ENCODE measurements around the gene CAPN12. TPM values are rescaled to one million over a fixed set of nuclear protein-coding genes. Genes with fewer than 3 reads are reported as not detected.

Gene CAPN12
- total RNA-seq, 4 donors from 2014 or later, result 0.42 TPM; not detected in 3

- intact Hi-C loops (cut with DNase I; ENCODE audit: low total_unique reads) (loop anchor here (5.0 kb wide), 1 partner anchor 87 kb away; the partner anchor contains the start of gene ACTN4), in situ Hi-C loops (cut with MboI; ENCODE audit: low sequenced_read_pairs in 4 of 4) (loop anchor here in 2 of 4 donors (25.0 kb wide), 1 partner anchor 178 kb away; the partner anchor contains the start of gene CCER2 (in 2 of the 2))
- no peak overlapping the region for H3K4me3 ChIP-seq
These were observed 9.6 kb downstream of the CAPN12 start for GRCh38 chr19:38734426-38735256.

DNA sequence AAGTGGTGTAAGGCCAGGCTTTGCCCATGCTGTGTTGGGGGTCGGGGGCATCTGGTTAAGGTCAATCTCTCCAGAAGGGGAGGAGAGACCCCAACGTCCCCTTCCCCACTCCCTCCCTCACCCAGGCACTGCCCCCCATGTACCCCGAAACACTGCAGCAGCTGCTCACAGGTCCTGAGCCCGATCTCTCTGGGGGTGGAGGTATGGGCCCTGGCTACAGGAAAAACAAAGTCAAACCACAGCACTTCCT is 10.2 kb downstream of the CAPN12 start:
- peaks cover 0 to 11% (median 0%) of the 10 kb centered on the region in 3 donors for H3K27me3 ChIP-seq
- ATAC-seq (no peak), DNase-seq (no peak)
- intact Hi-C loops (cut with DNase I; ENCODE audit: low total_unique reads) (loop anchor here (5.0 kb wide), 1 partner anchor 87 kb away; the partner anchor contains the start of gene ACTN4), in situ Hi-C loops (cut with MboI; ENCODE audit: low sequenced_read_pairs in 4 of 4) (loop anchor here in 2 of 4 donors (25.0 kb wide), 1 partner anchor 178 kb away; the partner anchor contains the start of gene CCER2 (in 2 of the 2))
- H3K27ac ChIP-seq, result peak overlapping the region in 3 of 4 donors; percentile 52 to 68 (median 59)
- H3K4me1 ChIP-seq, result peaks cover 8 to 14% of the 10 kb centered on the region in 2 donors
- no peaks in the 10 kb centered on the region for H3K9me3 ChIP-seq
- H3K36me3 ChIP-seq, result peaks cover 0 to 18% of the 10 kb centered on the region in 2 donors
- H3K4me3 ChIP-seq, result no peak overlapping the region
- no peak for TF ChIP-seq POLR2A (IDR thresholded peaks at IDR 0.05)
- TF ChIP-seq, protein P1, sequence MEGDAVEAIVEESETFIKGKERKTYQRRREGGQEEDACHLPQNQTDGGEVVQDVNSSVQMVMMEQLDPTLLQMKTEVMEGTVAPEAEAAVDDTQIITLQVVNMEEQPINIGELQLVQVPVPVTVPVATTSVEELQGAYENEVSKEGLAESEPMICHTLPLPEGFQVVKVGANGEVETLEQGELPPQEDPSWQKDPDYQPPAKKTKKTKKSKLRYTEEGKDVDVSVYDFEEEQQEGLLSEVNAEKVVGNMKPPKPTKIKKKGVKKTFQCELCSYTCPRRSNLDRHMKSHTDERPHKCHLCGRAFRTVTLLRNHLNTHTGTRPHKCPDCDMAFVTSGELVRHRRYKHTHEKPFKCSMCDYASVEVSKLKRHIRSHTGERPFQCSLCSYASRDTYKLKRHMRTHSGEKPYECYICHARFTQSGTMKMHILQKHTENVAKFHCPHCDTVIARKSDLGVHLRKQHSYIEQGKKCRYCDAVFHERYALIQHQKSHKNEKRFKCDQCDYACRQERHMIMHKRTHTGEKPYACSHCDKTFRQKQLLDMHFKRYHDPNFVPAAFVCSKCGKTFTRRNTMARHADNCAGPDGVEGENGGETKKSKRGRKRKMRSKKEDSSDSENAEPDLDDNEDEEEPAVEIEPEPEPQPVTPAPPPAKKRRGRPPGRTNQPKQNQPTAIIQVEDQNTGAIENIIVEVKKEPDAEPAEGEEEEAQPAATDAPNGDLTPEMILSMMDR (IDR thresholded peaks at IDR 0.05 in 4 of 5, conservative IDR thresholded peaks at IDR 0.05 in 1 of 5), result no peak

More at GRCh38 chr19:38734426-38735256, 9.6 kb downstream of the CAPN12 start:
- peaks cover 0 to 11% (median 0%) of the 10 kb centered on the region in 3 donors for H3K27me3 ChIP-seq
- TF ChIP-seq, protein P1 (IDR thresholded peaks at IDR 0.05 in 4 of 5, conservative IDR thresholded peaks at IDR 0.05 in 1 of 5), result no peak
- no peak for TF ChIP-seq POLR2A (IDR thresholded peaks at IDR 0.05)
- H3K36me3 ChIP-seq, result peaks cover 0 to 12% of the 10 kb centered on the region in 2 donors
- no peaks in the 10 kb centered on the region for H3K9me3 ChIP-seq
- ATAC-seq (no peak), DNase-seq (no peak)
- peak overlapping the region; percentile 52 to 68 (median 60) for H3K27ac ChIP-seq
- H3K4me1 ChIP-seq, result peaks cover 8 to 14% of the 10 kb centered on the region in 2 donors

DNA sequence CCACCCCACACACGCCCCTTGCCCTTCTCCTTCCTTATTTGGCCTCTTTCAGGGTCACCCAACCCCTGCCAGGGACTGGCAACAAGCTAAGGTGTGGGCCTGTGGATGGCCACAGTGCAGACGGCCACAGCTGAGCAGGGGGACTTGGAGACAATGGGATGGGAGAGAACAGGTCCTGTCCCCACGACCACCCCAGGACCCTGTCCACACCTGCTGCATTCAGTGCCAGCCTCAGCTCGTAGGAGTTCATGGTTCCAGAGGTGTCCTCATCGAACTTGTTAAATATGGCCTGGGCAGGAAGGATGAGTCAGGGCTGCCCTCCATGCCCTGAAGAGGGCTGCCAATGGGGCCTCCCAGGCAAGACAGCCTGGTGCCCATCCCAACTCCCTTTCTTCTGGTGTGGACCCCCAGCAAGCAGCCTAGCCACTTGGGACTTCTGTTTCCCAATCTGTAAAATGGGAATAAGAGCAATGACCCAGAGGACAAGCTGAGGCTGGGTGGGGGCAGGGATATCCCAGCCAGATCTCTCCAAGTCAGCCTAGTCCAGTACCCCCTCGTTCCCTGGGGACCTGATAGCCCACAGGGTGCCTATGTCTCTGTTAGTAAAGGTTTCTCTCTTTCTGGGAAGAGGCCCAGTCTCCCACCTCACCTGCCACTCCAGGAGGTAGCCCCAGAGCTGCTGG is 10.6 kb downstream of the CAPN12 start:
- intact Hi-C loops (cut with DNase I; ENCODE audit: low total_unique reads), result loop anchor here (5.0 kb wide), 1 partner anchor 86 kb away; the partner anchor contains the start of gene ACTN4
- TF ChIP-seq, protein P1 (IDR thresholded peaks at IDR 0.05 in 4 of 5, conservative IDR thresholded peaks at IDR 0.05 in 1 of 5), result no peak
- TF ChIP-seq POLR2A (IDR thresholded peaks at IDR 0.05), result no peak
- peak overlapping the region; percentile 44 to 54 (median 50) for H3K27ac ChIP-seq
- H3K27me3 ChIP-seq, result peaks cover 0 to 11% (median 0%) of the 10 kb centered on the region in 3 donors
- ATAC-seq, result no peak
- peaks cover 8 to 14% of the 10 kb centered on the region in 2 donors for H3K4me1 ChIP-seq
- no peak overlapping the region for H3K4me3 ChIP-seq
- H3K36me3 ChIP-seq, result peaks cover 0 to 22% of the 10 kb centered on the region in 2 donors
- H3K9me3 ChIP-seq, result no peaks in the 10 kb centered on the region
- in situ Hi-C loops (cut with MboI; ENCODE audit: low sequenced_read_pairs in 4 of 4), result loop anchor here in 2 of 4 donors (25.0 kb wide), 1 partner anchor 179 kb away; the partner anchor contains the start of gene CCER2 (in 2 of the 2)
- no peak for DNase-seq

GRCh38 chr19:38733241-38733492 is 11.1 kb downstream of the CAPN12 start:
- intact Hi-C loops (cut with DNase I; ENCODE audit: low total_unique reads) (loop anchor here (5.0 kb wide), 1 partner anchor 86 kb away; the partner anchor contains the start of gene ACTN4), in situ Hi-C loops (cut with MboI; ENCODE audit: low sequenced_read_pairs in 4 of 4) (loop anchor here in 2 of 4 donors (25.0 kb wide), 1 partner anchor 179 kb away; the partner anchor contains the start of gene CCER2 (in 2 of the 2))
- H3K36me3 ChIP-seq, result peaks cover 0 to 26% of the 10 kb centered on the region in 2 donors
- ATAC-seq (no peak), DNase-seq (no peak)
- H3K9me3 ChIP-seq, result no peaks in the 10 kb centered on the region
- TF ChIP-seq, protein P1 (IDR thresholded peaks at IDR 0.05 in 4 of 5, conservative IDR thresholded peaks at IDR 0.05 in 1 of 5), result no peak
- TF ChIP-seq POLR2A (IDR thresholded peaks at IDR 0.05), result no peak
- H3K27ac ChIP-seq, result peak overlapping the region; percentile 23 to 54 (median 46)
- no peak overlapping the region for H3K4me3 ChIP-seq
- peaks cover 8 to 14% of the 10 kb centered on the region in 2 donors for H3K4me1 ChIP-seq
- H3K27me3 ChIP-seq, result peaks cover 0 to 11% (median 0%) of the 10 kb centered on the region in 3 donors
